Natural killer cell (primary cell): Measurements from ENCODE around the gene ARL6IP4. TPM values are rescaled to one million over a fixed set of nuclear protein-coding genes. Genes with fewer than 3 reads are reported as not detected.

ENCODE experiments used
- ATAC-seq, 3 donors: fragments of 150-1000 bp in 2 of 3; fragments of 200-7000 bp in 1 of 3; cut with Tn5 transposase; 1 replicate in 1 of 3; 2 replicates in 2 of 3; pipeline ENCODE4 v1.10.0; 2021; ENCODE audit warnings: mild to moderate bottlenecking in 2 of 3, moderate library complexity in 2 of 3
- DNase-seq, 2 donors: peaks; one replicate each; pipeline versions ENCODE4 v3.0.0 to v3.0.0-alpha.2; 2013 to 2021; ENCODE audit warnings: mixed read lengths in 1 of 2
- H3K27ac ChIP-seq: one replicate; pipeline ENCODE4 v1.5.1; 2013; ENCODE audit warnings: mild to moderate bottlenecking, low read length
- H3K27me3 ChIP-seq: one replicate; pipeline ENCODE4 v1.6.1; 2013; ENCODE audit warnings: low read length; ENCODE audit not compliant: control insufficient read depth, insufficient read depth
- H3K36me3 ChIP-seq: one replicate; pipeline ENCODE4 v1.6.1; 2013; ENCODE audit warnings: low read length; ENCODE audit not compliant: control insufficient read depth, insufficient read depth
- H3K4me1 ChIP-seq: one replicate; pipeline ENCODE4 v1.6.1; 2013; ENCODE audit warnings: low read length; ENCODE audit not compliant: control insufficient read depth, insufficient read depth
- H3K4me3 ChIP-seq: one replicate; pipeline ENCODE4 v1.5.1; 2013; ENCODE audit warnings: low read length
- H3K9me3 ChIP-seq: one replicate; pipeline ENCODE4 v1.6.1; 2013; ENCODE audit warnings: low read length; ENCODE audit not compliant: control insufficient read depth, insufficient read depth
- H3K27ac Mint-ChIP-seq, 2 donors: one replicate each; pipeline ENCODE4 v1.8.0; 2022; ENCODE audit warnings: mild to moderate bottlenecking in 2 of 2, mixed read lengths in 2 of 2, moderate library complexity in 1 of 2
- H3K27me3 Mint-ChIP-seq, 2 donors: one replicate each; pipeline ENCODE4 v1.8.0; 2022; ENCODE audit warnings: low read depth in 2 of 2, mixed read lengths in 2 of 2
- H3K36me3 Mint-ChIP-seq: one replicate; pipeline ENCODE4 v1.8.0; 2022; ENCODE audit warnings: mixed read lengths
- H3K4me1 Mint-ChIP-seq, 2 donors: one replicate each; pipeline ENCODE4 v1.8.0; 2022; ENCODE audit warnings: mixed read lengths in 2 of 2
- H3K4me3 Mint-ChIP-seq: one replicate; pipeline ENCODE4 v1.8.0; 2022; ENCODE audit warnings: mild to moderate bottlenecking, moderate library complexity, mixed read lengths
- H3K9me3 Mint-ChIP-seq, 2 donors: one replicate each; pipeline ENCODE4 v1.8.0; 2022; ENCODE audit warnings: mixed read lengths in 2 of 2
- CTCF ChIP-seq: fragments of 200-600 bp; IDR thresholded peaks from one replicate; pipeline ENCODE4 v1.8.0; 2022; ENCODE audit warnings: antibody characterized with exemption
- WGBS: methylation state at CpG from one replicate; pipeline ENCODE4 v1.1.7; 2013; ENCODE audit warnings: missing lambda C conversion rate; ENCODE audit not compliant: insufficient coverage; 5-methylcytosine and 5-hydroxymethylcytosine counted together
- intact Hi-C: fragments of 100-400 bp; cut with micrococcal nuclease; formaldehyde crosslinking; loops from one replicate; pipeline ENCODE4 v1.14.2; 2022
- total RNA-seq, 4 donors: library from RNA; stranded (reverse); fragments of 120-200 nt in 1 of 4; gene quantifications; one replicate each; pipeline versions ENCODE4 v1.2.3 to v1.2.4, GENCODE V29; 2013 to 2022

Gene ARL6IP4
- total RNA-seq, 3 donors from 2014 or later (not counting 1 experiment from before 2014, with no cell fraction given): 97.2 to 136 (median 116) TPM

GRCh38 chr12:122992386-122992785 is 11.9 kb downstream of the ARL6IP4 start:
- no peak for ATAC-seq
- 91% methylated on average over 19 of the region's 19 CpGs for WGBS
- Histone ChIP-seq H3K27me3 (no peaks in the 10 kb centered on the region), H3K27ac (no peak overlapping the region), H3K9me3 (no peaks in the 10 kb centered on the region), H3K4me1 (no peaks in the 10 kb centered on the region), H3K4me3 (no peak overlapping the region), H3K36me3 (peaks cover 27% of the 10 kb centered on the region)
- TF ChIP-seq CTCF: no peak
- Mint-ChIP-seq H3K4me1 (no peaks in the 10 kb centered on the region), H3K4me3 (no peak overlapping the region), H3K36me3 (no peaks in the 10 kb centered on the region), H3K9me3 (no peaks in the 10 kb centered on the region), H3K27me3 (no peaks in the 10 kb centered on the region), H3K27ac (peak overlapping the region in 1 of 2 donors; percentile 40)
- intact Hi-C loops: no loop called here
- no peak for DNase-seq

GRCh38 chr12:122994140-122994675 is 13.7 kb downstream of the ARL6IP4 start:
- Mint-ChIP-seq H3K27ac (no peak overlapping the region), H3K36me3 (no peaks in the 10 kb centered on the region), H3K27me3 (no peaks in the 10 kb centered on the region), H3K4me1 (no peaks in the 10 kb centered on the region), H3K4me3 (no peak overlapping the region), H3K9me3 (no peaks in the 10 kb centered on the region)
- intact Hi-C loops: no loop called here
- no peak for TF ChIP-seq CTCF
- H3K36me3 ChIP-seq: peaks cover 21% of the 10 kb centered on the region
- no peaks in the 10 kb centered on the region for H3K4me1 ChIP-seq
- H3K4me3 ChIP-seq: no peak overlapping the region
- no peaks in the 10 kb centered on the region for H3K27me3 ChIP-seq
- H3K27ac ChIP-seq: no peak overlapping the region
- 96% methylated on average over 10 of the region's 10 CpGs for WGBS
- H3K9me3 ChIP-seq: no peaks in the 10 kb centered on the region
- ATAC-seq: no peak
- no peak for DNase-seq

- Histone ChIP-seq H3K9me3 (no peaks in the 10 kb centered on the region), H3K4me3 (no peak overlapping the region), H3K36me3 (peaks cover 25% of the 10 kb centered on the region), H3K27me3 (no peaks in the 10 kb centered on the region), H3K27ac (no peak overlapping the region), H3K4me1 (no peaks in the 10 kb centered on the region)
- Mint-ChIP-seq H3K4me1 (no peaks in the 10 kb centered on the region), H3K4me3 (no peak overlapping the region), H3K27ac (no peak overlapping the region), H3K27me3 (no peaks in the 10 kb centered on the region), H3K9me3 (no peaks in the 10 kb centered on the region), H3K36me3 (no peaks in the 10 kb centered on the region)
- no peak for DNase-seq
- TF ChIP-seq CTCF: no peak
- no peak for ATAC-seq
- WGBS: 94% methylated on average over 13 of the region's 13 CpGs
- intact Hi-C loops: no loop called here
Observed at GRCh38 chr12:122994781-122995502, 14.5 kb downstream of the ARL6IP4 start.
